Spleen (tissue), 11 donors: Measurements from ENCODE around the gene PCMT1. TPM values are rescaled to one million over a fixed set of nuclear protein-coding genes. Genes with fewer than 3 reads are reported as not detected.

Experiments used
- DNase-seq: peaks from one replicate; pipeline ENCODE4 v3.0.0-alpha.2; 2020
- H3K27ac ChIP-seq, 8 donors: fragments of 200-600 bp; sonication (generic) in 7 of 8; 1 replicate in 4 of 8; 2 replicates in 4 of 8; pipeline versions ENCODE4 v1.5.0 to v1.8.0; 2016 to 2021; ENCODE audit warnings: inconsistent platforms in 4 of 8, mild to moderate bottlenecking in 4 of 8, moderate library complexity in 1 of 8
- H3K27me3 ChIP-seq, 7 donors: fragments of 200-600 bp; sonication (generic) in 6 of 7; replicated peaks in 1 of 7; 1 replicate in 4 of 7; 2 replicates in 3 of 7; pipeline versions ENCODE4 v1.5.0 to v1.8.0; 2016 to 2021; ENCODE audit warnings: inconsistent platforms in 3 of 7, mild to moderate bottlenecking in 1 of 7
- H3K36me3 ChIP-seq, 6 donors: fragments of 200-600 bp; sonication (generic) in 5 of 6; 1 replicate in 4 of 6; 2 replicates in 2 of 6; pipeline versions ENCODE4 v1.5.0 to v1.8.0; 2016 to 2021; ENCODE audit warnings: inconsistent platforms in 2 of 6
- H3K4me1 ChIP-seq, 6 donors: fragments of 200-600 bp; sonication (generic) in 5 of 6; 1 replicate in 3 of 6; 2 replicates in 3 of 6; pipeline versions ENCODE4 v1.5.0 to v1.8.0; 2016 to 2021; ENCODE audit warnings: inconsistent platforms in 3 of 6
- H3K4me3 ChIP-seq, 8 donors: fragments of 200-600 bp; sonication (generic) in 7 of 8; 1 replicate in 4 of 8; 2 replicates in 4 of 8; pipeline versions ENCODE4 v1.5.0 to v1.8.0; 2016 to 2021; ENCODE audit warnings: inconsistent platforms in 4 of 8, mild to moderate bottlenecking in 4 of 8, moderate library complexity in 2 of 8
- H3K9me3 ChIP-seq, 8 donors: fragments of 200-600 bp; sonication (generic) in 7 of 8; 1 replicate in 4 of 8; 2 replicates in 4 of 8; pipeline versions ENCODE4 v1.5.0 to v1.8.0; 2016 to 2021; ENCODE audit warnings: inconsistent platforms in 4 of 8
- POLR2A ChIP-seq, 3 donors: fragments of 450-650 bp; IDR thresholded peaks; one replicate each; pipeline ENCODE4 v1.5.1; 2017; ENCODE audit warnings: antibody characterized with exemption in 3 of 3, mild to moderate bottlenecking in 1 of 3
- POLR2AphosphoS5 ChIP-seq, 3 donors: sonication (generic); formaldehyde crosslinking; IDR thresholded peaks; one replicate each; pipeline ENCODE4 v1.5.1; 2017; ENCODE audit warnings: antibody characterized with exemption in 3 of 3
- WGBS, 5 donors: extraction: QIAGEN DNeasy Blood & Tissue Kit in 3 of 5; methylation state at CpG; one replicate each; pipeline versions ENCODE4 v1.1.5 to v1.1.7; 2013 to 2018; 5-methylcytosine and 5-hydroxymethylcytosine counted together
- intact Hi-C: fragments of 100-400 bp; cut with DNase I; formaldehyde crosslinking; loops from one replicate; pipeline ENCODE4 v1.15.0; 2023; ENCODE audit warnings: low total_unique reads
- polyA plus RNA-seq, 3 donors: library from polyadenylated mRNA; stranded (reverse); fragments of 200-250 nt; gene quantifications; one replicate each; pipeline ENCODE4 v1.2.1, GENCODE V29; 2013
- total RNA-seq, 7 donors: library from RNA; depleted of rRNA in 3 of 7; stranded (reverse); fragments of >200 nt in 3 of 7; fragmentation: NEBNext Ultra II Directional in 4 of 7; extraction: Animal tissue kit (Norgen Biotek cat#: 25700) in 4 of 7; gene quantifications; one replicate each; pipeline versions ENCODE4 v1.1.0 to v1.2.1, GENCODE V29; 2016 to 2021
- TF ChIP-seq, protein P1 (sequence below), 11 experiments: fragments of 200-600 bp in 7 of 11; fragments of 450-650 bp in 4 of 11; sonication (generic) in 4 of 11; IDR thresholded peaks in 8 of 11; conservative IDR thresholded peaks in 3 of 11; 1 replicate in 7 of 11; 2 replicates in 4 of 11; pipeline versions ENCODE4 v1.4.0 to v1.8.0; 2016 to 2021; ENCODE audit warnings: antibody characterized with exemption in 11 of 11, inconsistent platforms in 4 of 11, mild to moderate bottlenecking in 1 of 11
- donor health status: healthy with polysubstance abuse.
- donor health status: DM: no; HTN: no; CAD: no; lungs with moderate emphysema.
- donor health status: DM: no; HTN: no; CAD: no.
- donor health status: Bipolar disorder and iron deficiency.
- donor health status: healthy.
- donor health status: DM: no; HTN: no; CAD: no.
- donor health status: DM: yes; HTN: yes; CAD: no.

The PCMT1 gene
- total and polyA plus RNA-seq, 10 donors, result 22.0 to 66.7 (median 49.2) TPM

- no peaks in the 10 kb centered on the region for H3K9me3 ChIP-seq
- 89 to 95% (median 90%) methylated on average over 1 of the region's 1 CpG for WGBS, 5 donors
These were observed 72.0 kb downstream of the PCMT1 start for GRCh38 chr6:149821492-149821891.

GRCh38 chr6:149823013-149823412, 73.5 kb downstream of the PCMT1 start:
- TF ChIP-seq POLR2AphosphoS5 (IDR thresholded peaks at IDR 0.05), result no peak
- no peak for TF ChIP-seq POLR2A (IDR thresholded peaks at IDR 0.05)
- TF ChIP-seq, protein P1, sequence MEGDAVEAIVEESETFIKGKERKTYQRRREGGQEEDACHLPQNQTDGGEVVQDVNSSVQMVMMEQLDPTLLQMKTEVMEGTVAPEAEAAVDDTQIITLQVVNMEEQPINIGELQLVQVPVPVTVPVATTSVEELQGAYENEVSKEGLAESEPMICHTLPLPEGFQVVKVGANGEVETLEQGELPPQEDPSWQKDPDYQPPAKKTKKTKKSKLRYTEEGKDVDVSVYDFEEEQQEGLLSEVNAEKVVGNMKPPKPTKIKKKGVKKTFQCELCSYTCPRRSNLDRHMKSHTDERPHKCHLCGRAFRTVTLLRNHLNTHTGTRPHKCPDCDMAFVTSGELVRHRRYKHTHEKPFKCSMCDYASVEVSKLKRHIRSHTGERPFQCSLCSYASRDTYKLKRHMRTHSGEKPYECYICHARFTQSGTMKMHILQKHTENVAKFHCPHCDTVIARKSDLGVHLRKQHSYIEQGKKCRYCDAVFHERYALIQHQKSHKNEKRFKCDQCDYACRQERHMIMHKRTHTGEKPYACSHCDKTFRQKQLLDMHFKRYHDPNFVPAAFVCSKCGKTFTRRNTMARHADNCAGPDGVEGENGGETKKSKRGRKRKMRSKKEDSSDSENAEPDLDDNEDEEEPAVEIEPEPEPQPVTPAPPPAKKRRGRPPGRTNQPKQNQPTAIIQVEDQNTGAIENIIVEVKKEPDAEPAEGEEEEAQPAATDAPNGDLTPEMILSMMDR (IDR thresholded peaks at IDR 0.05 in 8 of 11, conservative IDR thresholded peaks at IDR 0.05 in 3 of 11), result no peak
- intact Hi-C loops, result no loop called here
- DNase-seq, result no peak
- WGBS, 5 donors, result 73 to 82% (median 79%) methylated on average over 4 of the region's 4 CpGs
- no peak overlapping the region for H3K27ac ChIP-seq
- no peak overlapping the region for H3K4me3 ChIP-seq
- H3K27me3 ChIP-seq, result no peaks in the 10 kb centered on the region
- H3K4me1 ChIP-seq, result no peaks in the 10 kb centered on the region
- peaks cover 0 to 5% (median 0%) of the 10 kb centered on the region in 6 donors for H3K36me3 ChIP-seq
- no peaks in the 10 kb centered on the region for H3K9me3 ChIP-seq

More at GRCh38 chr6:149821492-149821891, 72.0 kb downstream of the PCMT1 start:
- DNase-seq, result no peak
- intact Hi-C loops, result no loop called here
- TF ChIP-seq, protein P1 (IDR thresholded peaks at IDR 0.05 in 8 of 11, conservative IDR thresholded peaks at IDR 0.05 in 3 of 11), result no peak
- TF ChIP-seq POLR2AphosphoS5 (IDR thresholded peaks at IDR 0.05) (no peak), POLR2A (IDR thresholded peaks at IDR 0.05) (no peak)
- Histone ChIP-seq H3K4me3 (no peak overlapping the region), H3K27me3 (no peaks in the 10 kb centered on the region), H3K27ac (no peak overlapping the region), H3K4me1 (no peaks in the 10 kb centered on the region), H3K36me3 (peaks cover 0 to 5% (median 0%) of the 10 kb centered on the region in 6 donors)

DNA sequence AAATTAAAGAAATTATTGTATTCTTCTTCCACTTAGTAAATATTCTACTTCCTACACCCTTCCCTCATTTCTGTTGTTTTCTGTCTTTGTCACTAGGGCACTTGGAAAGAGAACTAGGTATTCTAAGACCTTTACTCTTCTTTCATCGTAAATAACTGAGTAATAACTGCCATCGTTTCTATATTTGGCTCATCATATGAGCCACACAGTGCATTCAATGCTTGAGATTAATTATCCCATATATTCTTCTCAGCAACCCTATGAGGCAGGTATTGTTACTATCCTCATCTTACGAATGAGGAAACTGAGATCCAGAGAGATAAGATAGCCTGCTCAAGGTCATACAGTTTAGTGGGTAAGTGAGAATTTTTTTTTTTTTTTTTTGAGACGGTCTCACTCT, 75.8 kb downstream of the PCMT1 start:
- H3K4me1 ChIP-seq, result no peaks in the 10 kb centered on the region
- no peak overlapping the region for H3K4me3 ChIP-seq
- no peak for DNase-seq
- H3K9me3 ChIP-seq, result no peaks in the 10 kb centered on the region
- no peaks in the 10 kb centered on the region for H3K27me3 ChIP-seq
- 78 to 95% (median 80%) methylated on average over 4 of the region's 4 CpGs for WGBS, 5 donors
- TF ChIP-seq, protein P1 (IDR thresholded peaks at IDR 0.05 in 8 of 11, conservative IDR thresholded peaks at IDR 0.05 in 3 of 11), result no peak
- intact Hi-C loops, result no loop called here
- H3K36me3 ChIP-seq, result peaks cover 0 to 5% (median 0%) of the 10 kb centered on the region in 6 donors
- no peak overlapping the region for H3K27ac ChIP-seq

DNA sequence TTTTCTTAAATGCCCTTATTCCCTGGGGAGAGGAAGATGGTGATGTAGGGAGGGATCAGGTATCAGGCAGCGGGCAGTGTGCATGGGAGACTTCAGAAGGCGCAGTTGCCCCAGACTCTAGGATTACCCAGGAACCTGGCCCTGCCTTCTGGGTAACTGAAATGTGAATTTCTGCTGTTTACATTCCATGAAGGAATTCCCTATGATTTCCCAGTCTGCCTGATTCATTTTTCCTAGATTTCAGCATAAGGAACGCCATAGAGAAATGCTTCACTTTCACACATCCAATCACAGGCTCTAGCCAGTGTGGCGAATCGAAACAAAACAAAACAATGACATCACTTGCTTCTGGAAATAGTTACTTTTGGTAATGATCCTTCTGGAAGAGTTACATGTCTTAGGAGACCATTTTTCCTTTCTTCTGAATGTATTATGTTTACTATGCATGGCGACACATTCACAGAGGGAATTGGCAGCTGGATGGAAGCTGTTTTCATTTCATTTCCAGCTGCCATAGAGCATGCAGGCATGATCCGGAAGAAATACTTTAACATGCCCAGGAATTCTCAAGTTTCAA, 81.3 kb downstream of the PCMT1 start:
- no peak for DNase-seq
- H3K27ac ChIP-seq, result no peak overlapping the region
- H3K4me3 ChIP-seq, result no peak overlapping the region
- 94 to 98% (median 96%) methylated on average over 7 of the region's 7 CpGs for WGBS, 5 donors
- H3K36me3 ChIP-seq, result peaks cover 0 to 3% (median 0%) of the 10 kb centered on the region in 6 donors
- H3K27me3 ChIP-seq, result no peaks in the 10 kb centered on the region
- no peaks in the 10 kb centered on the region for H3K4me1 ChIP-seq
- TF ChIP-seq POLR2AphosphoS5 (IDR thresholded peaks at IDR 0.05), result no peak
- TF ChIP-seq POLR2A (IDR thresholded peaks at IDR 0.05), result no peak
- TF ChIP-seq, protein P1 (IDR thresholded peaks at IDR 0.05 in 8 of 11, conservative IDR thresholded peaks at IDR 0.05 in 3 of 11), result no peak
- intact Hi-C loops, result no loop called here
- H3K9me3 ChIP-seq, result no peaks in the 10 kb centered on the region
